IMR-90 (cell line): ENCODE measurements around the gene GAREM1. TPM values are rescaled to one million over a fixed set of nuclear protein-coding genes. Genes with fewer than 3 reads are reported as not detected.

Experiments used
- ATAC-seq: fragments of 200-7000 bp; cut with Tn5 transposase; 2 replicates; pipeline ENCODE4 v1.9.1; 2020; ENCODE audit warnings: low read depth, mild to moderate bottlenecking, moderate library complexity
- BruUV-seq: library from RNA; stranded (reverse); fragments of 400-500 nt; replicated peaks from 2 replicates; lab custom pipeline; 2021; lab: Mats Ljungman, UMichigan
- CTCF ChIA-PET: fragments of 300-600 bp; formaldehyde crosslinking; extraction: SDS; loops from one replicate; lab custom pipeline; 2021; ENCODE audit warnings: antibody characterized with exemption; lab: Yijun Ruan, JAX
- POLR2A ChIA-PET: fragments of 300-600 bp; sonication (Branson Sonifier 250); formaldehyde crosslinking; loops from one replicate; lab custom pipeline; 2022; ENCODE audit warnings: antibody characterized with exemption; ENCODE audit not compliant: unreplicated experiment; lab: Charles Lee
- DNase-seq: peaks from one replicate; pipeline ENCODE4 v3.0.0; 2013
- H2AFZ ChIP-seq: replicated peaks from 2 replicates; pipeline ENCODE3; 2013; ENCODE audit warnings: low read length, mild to moderate bottlenecking; ENCODE audit not compliant: poor library complexity
- H2AK5ac ChIP-seq: 2 replicates; pipeline ENCODE4 v1.6.1; 2013; ENCODE audit warnings: low read depth, low read length, inconsistent platforms
- H2AK9ac ChIP-seq: replicated peaks from 2 replicates; pipeline ENCODE3; 2013; ENCODE audit warnings: mild to moderate bottlenecking, low read depth, low read length, moderate library complexity; ENCODE audit not compliant: poor library complexity
- H2BK120ac ChIP-seq: 2 replicates; pipeline ENCODE4 v1.6.1; 2013; ENCODE audit warnings: low read depth, low read length, inconsistent platforms
- H2BK15ac ChIP-seq: 3 replicates; pipeline ENCODE4 v1.6.1; 2013; ENCODE audit warnings: low read depth, low read length, inconsistent platforms
- H2BK20ac ChIP-seq: 2 replicates; pipeline ENCODE4 v1.6.1; 2013; ENCODE audit warnings: low read depth, mild to moderate bottlenecking, inconsistent platforms, low read length, moderate library complexity
- H2BK5ac ChIP-seq: 2 replicates; pipeline ENCODE4 v1.6.1; 2013; ENCODE audit warnings: mild to moderate bottlenecking, low read depth, low read length, inconsistent platforms; ENCODE audit not compliant: poor library complexity, severe bottlenecking
- H3K14ac ChIP-seq: replicated peaks from 2 replicates; pipeline ENCODE4 v1.6.1; 2013; ENCODE audit warnings: low read depth, low read length, inconsistent platforms
- H3K18ac ChIP-seq: 2 replicates; pipeline ENCODE4 v1.6.1; 2013; ENCODE audit warnings: low read depth, low read length, control low read depth
- H3K23ac ChIP-seq: 2 replicates; pipeline ENCODE4 v1.6.1; 2013; ENCODE audit warnings: low read depth, low read length, inconsistent platforms
- H3K27ac ChIP-seq: 2 replicates; pipeline ENCODE4 v1.5.1; 2013; ENCODE audit warnings: mild to moderate bottlenecking, control low read depth, low read length; ENCODE audit not compliant: insufficient read depth
- H3K27me3 ChIP-seq: 2 replicates; pipeline ENCODE4 v1.6.1; 2013; ENCODE audit warnings: low read length; ENCODE audit not compliant: control insufficient read depth, insufficient read depth
- H3K36me3 ChIP-seq: 2 replicates; pipeline ENCODE4 v1.6.1; 2013; ENCODE audit warnings: low read length, mixed read lengths; ENCODE audit not compliant: control insufficient read depth, insufficient read depth
- H3K4ac ChIP-seq: 2 replicates; pipeline ENCODE4 v1.6.1; 2013; ENCODE audit warnings: low read depth, low read length, inconsistent platforms
- H3K4me1 ChIP-seq: 2 replicates; pipeline ENCODE4 v1.6.1; 2013; ENCODE audit warnings: low read length, mixed read lengths; ENCODE audit not compliant: control insufficient read depth, insufficient read depth
- H3K4me2 ChIP-seq: 2 replicates; pipeline ENCODE4 v1.6.1; 2013; ENCODE audit warnings: low read depth, mild to moderate bottlenecking, control low read depth, low read length, moderate library complexity
- H3K4me3 ChIP-seq: 2 replicates; pipeline ENCODE4 v1.5.1; 2013; ENCODE audit warnings: low read depth, mild to moderate bottlenecking, control low read depth, low read length, moderate library complexity; ENCODE audit not compliant: insufficient read depth
- H3K56ac ChIP-seq: 2 replicates; pipeline ENCODE4 v1.6.1; 2013; ENCODE audit warnings: low read length, inconsistent platforms; ENCODE audit not compliant: insufficient read depth; ENCODE audit errors: extremely low read depth
- H3K79me1 ChIP-seq, 2 experiments: 2 replicates each; pipeline ENCODE4 v1.6.1; 2013; ENCODE audit warnings: low read length in 2 of 2, inconsistent platforms in 1 of 2, low read depth in 1 of 2
- H3K9ac ChIP-seq: 2 replicates; pipeline ENCODE4 v1.6.1; 2013; ENCODE audit warnings: low read depth, low read length, control low read depth
- H3K9me1 ChIP-seq: 2 replicates; pipeline ENCODE4 v1.6.1; 2013; ENCODE audit warnings: low read length, inconsistent platforms; ENCODE audit not compliant: insufficient read depth
- H3K9me3 ChIP-seq: 2 replicates; pipeline ENCODE4 v1.6.1; 2013; ENCODE audit warnings: low read length; ENCODE audit not compliant: control insufficient read depth, insufficient read depth
- H4K20me1 ChIP-seq: 2 replicates; pipeline ENCODE4 v1.6.1; 2013; ENCODE audit warnings: low read length, inconsistent platforms; ENCODE audit not compliant: insufficient read depth
- H4K5ac ChIP-seq: 2 replicates; pipeline ENCODE4 v1.6.1; 2013; ENCODE audit warnings: mild to moderate bottlenecking, low read depth, low read length, control low read depth
- H4K8ac ChIP-seq, 2 experiments: 2 replicates each; pipeline ENCODE4 v1.6.1; 2013; ENCODE audit warnings: low read depth in 2 of 2, low read length in 2 of 2, control low read depth in 1 of 2, inconsistent platforms in 1 of 2
- H4K91ac ChIP-seq: 2 replicates; pipeline ENCODE4 v1.6.1; 2013; ENCODE audit warnings: low read depth, low read length, inconsistent platforms; ENCODE audit not compliant: insufficient read depth
- BHLHE40 ChIP-seq: fragments of 150-350 bp; IDR thresholded peaks from 2 replicates; pipeline ENCODE4 v1.6.1; 2016; ENCODE audit warnings: mild to moderate bottlenecking, low read depth, low read length
- CEBPB ChIP-seq: IDR thresholded peaks from 2 replicates; pipeline ENCODE4 v1.6.1; 2012; ENCODE audit warnings: low read depth, low read length, improper control_type of control experiment
- CHD1 ChIP-seq: IDR thresholded peaks from 2 replicates; pipeline ENCODE4 v1.6.1; 2012; ENCODE audit warnings: low read depth, low read length, improper control_type of control experiment
- CTCF ChIP-seq: conservative IDR thresholded peaks from 2 replicates; pipeline ENCODE4 v1.5.1; 2012; ENCODE audit warnings: mild to moderate bottlenecking, low read depth, low read length, improper control_type of control experiment
- ELK1 ChIP-seq: fragments of 150-350 bp; IDR thresholded peaks from 2 replicates; pipeline ENCODE4 v1.6.1; 2016; ENCODE audit warnings: low read depth, mild to moderate bottlenecking, low read length, moderate library complexity, borderline replicate concordance
- POLR2A ChIP-seq: IDR thresholded peaks from 2 replicates; pipeline ENCODE4 v1.6.1; 2012; ENCODE audit warnings: mild to moderate bottlenecking, low read depth, low read length
- RCOR1 ChIP-seq: IDR thresholded peaks from 2 replicates; pipeline ENCODE4 v1.6.1; 2012; ENCODE audit warnings: mild to moderate bottlenecking, low read length, improper control_type of control experiment; ENCODE audit not compliant: insufficient replicate concordance
- USF2 ChIP-seq: fragments of 150-350 bp; IDR thresholded peaks from 2 replicates; pipeline ENCODE4 v1.6.1; 2017; ENCODE audit warnings: mild to moderate bottlenecking, antibody characterized with exemption, low read length, low read depth
- WGBS, 2 experiments: methylation state at CpG; one replicate each; pipeline versions ENCODE4 v1.1.5 to v1.1.7; 2013; ENCODE audit warnings: missing lambda C conversion rate in 2 of 2; ENCODE audit not compliant: insufficient read length in 1 of 2; ENCODE audit errors: extremely low coverage in 2 of 2; 5-methylcytosine and 5-hydroxymethylcytosine counted together
- dilution Hi-C: fragments of 300-500 bp; cut with HindIII; formaldehyde crosslinking; loops from one replicate; pipeline ENCODE4 v1.14.3; 2018; ENCODE audit warnings: low sequenced_read_pairs; ENCODE audit not compliant: unreplicated experiment
- in situ Hi-C: fragments of 300-500 bp; cut with MboI; formaldehyde crosslinking; loops from 3 replicates; pipeline ENCODE4 v1.14.3; 2019; ENCODE audit warnings: low sequenced_read_pairs, inconsistent platforms, mixed read lengths
- intact Hi-C: fragments of 100-400 bp; cut with micrococcal nuclease; formaldehyde crosslinking; loops from 2 replicates; pipeline ENCODE4 v1.10.0; 2022
- polyA plus RNA-seq, 3 experiments: library from polyadenylated mRNA; depleted of rRNA; stranded (reverse); fragments of >200 nt; gene quantifications; 2 replicates each; pipeline ENCODE4 v1.2.3, GENCODE V29; 2012; ENCODE audit warnings: low replicate concordance in 1 of 3
- total RNA-seq: library from RNA; depleted of rRNA; stranded (reverse); fragments of >200 nt; gene quantifications from 2 replicates; pipeline ENCODE4 v1.2.3, GENCODE V29; 2012

GAREM1 gene
- total and polyA plus RNA-seq, 2 of the 4 experiments (the other 2 are of a cell fraction) = 1.4 to 2.3 TPM

GRCh38 chr18:32372381-32373061 is 98.2 kb downstream of the GAREM1 start:
- Histone ChIP-seq H3K18ac (no peak overlapping the region), H4K8ac (no peak overlapping the region), H3K4ac (peak overlapping the region; percentile 9; the same call in 1 of the 2 replicates), H3K4me3 (no peak overlapping the region), H3K9ac (no peak overlapping the region), H3K14ac (0 out of 2 replicates have a peak overlapping the region, but pooled peaks have one; percentile 26), H3K56ac (no peak overlapping the region), H2BK15ac (no peak overlapping the region), H3K27me3 (no peaks in the 10 kb centered on the region), H3K9me3 (no peaks in the 10 kb centered on the region), H2AK9ac (no peak overlapping the region), H4K5ac (no peak overlapping the region), H3K4me1 (peaks cover 6% of the 10 kb centered on the region), H3K36me3 (no peaks in the 10 kb centered on the region), H2BK120ac (no peak overlapping the region), H3K23ac (no peak overlapping the region), H3K27ac (no peak overlapping the region), H4K20me1 (no peaks in the 10 kb centered on the region), H2BK20ac (no peak overlapping the region), H2AFZ (peak overlapping the region; percentile 11), H4K91ac (no peak overlapping the region), H3K79me1 (no peaks in the 10 kb centered on the region), H2AK5ac (peak overlapping the region; percentile 20; the same call in 1 of the 2 replicates), H2BK5ac (no peak overlapping the region), H3K9me1 (no peaks in the 10 kb centered on the region; the same call in 1 of the 2 replicates), H3K4me2 (no peak overlapping the region)
- CTCF ChIA-PET = interaction anchor here (0.6 to 1.2 kb wide), 2 partner anchors 10 to 83 kb away, joined by 3 read pairs; no protein-coding TSS in a partner anchor
- in situ Hi-C loops (no loop called here), intact Hi-C loops (no loop called here), dilution Hi-C loops (no loop called here)
- 0 out of 2 replicates have a peak, but pooled peaks have one; percentile 11 for ATAC-seq
- WGBS, 2 experiments = no CpG with 5 or more reads among the region's 3 CpGs
- BruUV-seq = no TSS peak
- POLR2A ChIA-PET = no interaction called here
- DNase-seq = no peak
- TF ChIP-seq USF2 (no peak), POLR2A (no peak), RCOR1 (no peak), BHLHE40 (no peak), ELK1 (no peak), CTCF (no peak), CEBPB (0 out of 2 replicates have a peak, but pooled peaks have one; percentile 18), CHD1 (no peak)
